IMR-90 (cell line): ENCODE measurements around the gene USP32.
"Not testable (repeated sequence)": the region's sequence is repeated elsewhere in the genome, so short reads cannot be mapped to it uniquely, and the experiment has no call there.

Experiments
- CEBPB ChIP-seq: IDR thresholded peaks from 2 replicates; pipeline ENCODE4 v1.6.1; 2012; ENCODE audit warnings: low read depth, low read length, improper control_type of control experiment
- CTCF ChIP-seq: conservative IDR thresholded peaks from 2 replicates; pipeline ENCODE4 v1.5.1; 2012; ENCODE audit warnings: mild to moderate bottlenecking, low read depth, low read length, improper control_type of control experiment
- MAFK ChIP-seq: IDR thresholded peaks from 2 replicates; pipeline ENCODE4 v1.6.1; 2012; ENCODE audit warnings: low read depth, low read length, improper control_type of control experiment
- MXI1 ChIP-seq: IDR thresholded peaks from 2 replicates; pipeline ENCODE4 v1.6.1; 2012; ENCODE audit warnings: low read depth, mild to moderate bottlenecking, low read length, moderate library complexity, borderline replicate concordance
- NFE2L2 ChIP-seq: fragments of 150-350 bp; IDR thresholded peaks from 2 replicates; pipeline ENCODE4 v1.6.1; 2016; ENCODE audit warnings: low read depth, mild to moderate bottlenecking, low read length
- POLR2A ChIP-seq: IDR thresholded peaks from 2 replicates; pipeline ENCODE4 v1.6.1; 2012; ENCODE audit warnings: mild to moderate bottlenecking, low read depth, low read length
- RAD21 ChIP-seq: IDR thresholded peaks from 2 replicates; pipeline ENCODE4 v1.6.1; 2012; ENCODE audit warnings: low read length, improper control_type of control experiment
- RCOR1 ChIP-seq: IDR thresholded peaks from 2 replicates; pipeline ENCODE4 v1.6.1; 2012; ENCODE audit warnings: mild to moderate bottlenecking, low read length, improper control_type of control experiment; ENCODE audit not compliant: insufficient replicate concordance
- RFX5 ChIP-seq: IDR thresholded peaks from 2 replicates; pipeline ENCODE4 v1.8.0; 2012; ENCODE audit warnings: low read depth, mild to moderate bottlenecking, low read length, moderate library complexity
- SMC3 ChIP-seq: fragments of 150-350 bp; IDR thresholded peaks from 2 replicates; pipeline ENCODE4 v1.6.1; 2016; ENCODE audit warnings: low read depth, mild to moderate bottlenecking, antibody characterized with exemption, low read length, moderate library complexity
- TF ChIP-seq, protein P1 (sequence below): fragments of 150-350 bp; IDR thresholded peaks from 2 replicates; pipeline ENCODE4 v1.6.1; 2016; ENCODE audit warnings: low read depth, mild to moderate bottlenecking, low read length, moderate library complexity, borderline replicate concordance
- TF ChIP-seq, protein P2 (sequence below): fragments of 150-350 bp; IDR thresholded peaks from 2 replicates; pipeline ENCODE4 v1.6.1; 2017; ENCODE audit warnings: mild to moderate bottlenecking, antibody characterized with exemption, low read length, low read depth

GRCh38 chr17:60215895-60216294 is 176.0 kb downstream of the USP32 start:
- not testable (repeated sequence) for TF ChIP-seq CTCF, RFX5, MXI1, RCOR1, POLR2A, CEBPB, MAFK, RAD21, SMC3, NFE2L2
- TF ChIP-seq, protein P1, sequence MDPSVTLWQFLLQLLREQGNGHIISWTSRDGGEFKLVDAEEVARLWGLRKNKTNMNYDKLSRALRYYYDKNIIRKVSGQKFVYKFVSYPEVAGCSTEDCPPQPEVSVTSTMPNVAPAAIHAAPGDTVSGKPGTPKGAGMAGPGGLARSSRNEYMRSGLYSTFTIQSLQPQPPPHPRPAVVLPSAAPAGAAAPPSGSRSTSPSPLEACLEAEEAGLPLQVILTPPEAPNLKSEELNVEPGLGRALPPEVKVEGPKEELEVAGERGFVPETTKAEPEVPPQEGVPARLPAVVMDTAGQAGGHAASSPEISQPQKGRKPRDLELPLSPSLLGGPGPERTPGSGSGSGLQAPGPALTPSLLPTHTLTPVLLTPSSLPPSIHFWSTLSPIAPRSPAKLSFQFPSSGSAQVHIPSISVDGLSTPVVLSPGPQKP = not testable (repeated sequence)
- TF ChIP-seq, protein P2, sequence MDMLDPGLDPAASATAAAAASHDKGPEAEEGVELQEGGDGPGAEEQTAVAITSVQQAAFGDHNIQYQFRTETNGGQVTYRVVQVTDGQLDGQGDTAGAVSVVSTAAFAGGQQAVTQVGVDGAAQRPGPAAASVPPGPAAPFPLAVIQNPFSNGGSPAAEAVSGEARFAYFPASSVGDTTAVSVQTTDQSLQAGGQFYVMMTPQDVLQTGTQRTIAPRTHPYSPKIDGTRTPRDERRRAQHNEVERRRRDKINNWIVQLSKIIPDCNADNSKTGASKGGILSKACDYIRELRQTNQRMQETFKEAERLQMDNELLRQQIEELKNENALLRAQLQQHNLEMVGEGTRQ = not testable (repeated sequence)
